Chondrocyte (in vitro differentiated cells): ENCODE results near the gene DLGAP4. TPM values are rescaled to one million over a fixed set of nuclear protein-coding genes. Genes with fewer than 3 reads are reported as not detected.
A peak's percentile ranks its signal among the peaks of the same experiment; 100 is the strongest.

Experiments used
- DNase-seq: peaks from one replicate; pipeline ENCODE4 v3.0.0; 2021; ENCODE audit warnings: mixed read lengths, low spot score
- H3K27ac Mint-ChIP-seq: one replicate; pipeline ENCODE4 v1.8.0; 2021; ENCODE audit warnings: mild to moderate bottlenecking, moderate library complexity, mixed read lengths; ENCODE audit not compliant: unreplicated experiment
- H3K27me3 Mint-ChIP-seq: 2 replicates; pipeline ENCODE4 v1.8.0; 2021; ENCODE audit warnings: low read depth, mixed read lengths
- H3K36me3 Mint-ChIP-seq: 2 replicates; pipeline ENCODE4 v1.8.0; 2021; ENCODE audit warnings: low read depth, mixed read lengths
- H3K4me1 Mint-ChIP-seq: 2 replicates; pipeline ENCODE4 v1.8.0; 2021; ENCODE audit warnings: low read depth, mild to moderate bottlenecking, mixed read lengths
- H3K4me3 Mint-ChIP-seq: one replicate; pipeline ENCODE4 v1.8.0; 2021; ENCODE audit warnings: mild to moderate bottlenecking, moderate library complexity, mixed read lengths; ENCODE audit not compliant: unreplicated experiment
- H3K9me3 Mint-ChIP-seq: 2 replicates; pipeline ENCODE4 v1.8.0; 2021; ENCODE audit warnings: low read depth, mixed read lengths
- CTCF ChIP-seq: fragments of 200-600 bp; sonication (generic); IDR thresholded peaks from 2 replicates; pipeline ENCODE4 v1.5.0; 2021; ENCODE audit warnings: antibody characterized with exemption, mild to moderate bottlenecking, moderate library complexity
- total RNA-seq: library from RNA; stranded (reverse); gene quantifications from 3 replicates; pipeline ENCODE4 v1.2.1, GENCODE V29; 2021

DLGAP4 gene
- total RNA-seq, 1 donor from 2014 or later: 161 TPM

- H3K9me3 Mint-ChIP-seq: peaks cover 15% of the 10 kb centered on the region
- H3K4me1 Mint-ChIP-seq: no peaks in the 10 kb centered on the region
- H3K27ac Mint-ChIP-seq: no peak overlapping the region
- peaks cover 2% of the 10 kb centered on the region for H3K36me3 Mint-ChIP-seq
- no peak for TF ChIP-seq CTCF
- peak; percentile 55 for DNase-seq
- H3K27me3 Mint-ChIP-seq: peaks cover 38% of the 10 kb centered on the region
- no peak overlapping the region for H3K4me3 Mint-ChIP-seq
Observed at GRCh38 chr20:36320261-36320897, 14.2 kb downstream of the DLGAP4 start.

GRCh38 chr20:36320898-36321695 lies 15.0 kb downstream of the DLGAP4 start:
- Mint-ChIP-seq H3K36me3 (peaks cover 2% of the 10 kb centered on the region), H3K27me3 (peaks cover 36% of the 10 kb centered on the region), H3K9me3 (peaks cover 20% of the 10 kb centered on the region), H3K4me1 (no peaks in the 10 kb centered on the region), H3K27ac (no peak overlapping the region), H3K4me3 (no peak overlapping the region)
- TF ChIP-seq CTCF: no peak
- peak; percentile 61 for DNase-seq

- TF ChIP-seq CTCF: no peak
- Mint-ChIP-seq H3K27me3 (peaks cover 32% of the 10 kb centered on the region), H3K27ac (no peak overlapping the region), H3K4me3 (no peak overlapping the region), H3K4me1 (no peaks in the 10 kb centered on the region), H3K9me3 (peaks cover 24% of the 10 kb centered on the region), H3K36me3 (peaks cover 2% of the 10 kb centered on the region)
- peak; percentile 52 for DNase-seq
Observed at GRCh38 chr20:36322131-36322530, 16.0 kb downstream of the DLGAP4 start.

GRCh38 chr20:36330091-36330490 lies 24.0 kb downstream of the DLGAP4 start:
- DNase-seq: no peak
- H3K4me1 Mint-ChIP-seq: no peaks in the 10 kb centered on the region
- peaks cover 2% of the 10 kb centered on the region for H3K36me3 Mint-ChIP-seq
- peaks cover 12% of the 10 kb centered on the region for H3K9me3 Mint-ChIP-seq
- TF ChIP-seq CTCF: no peak
- H3K27ac Mint-ChIP-seq: no peak overlapping the region
- H3K27me3 Mint-ChIP-seq: peaks cover 36% of the 10 kb centered on the region
- no peak overlapping the region for H3K4me3 Mint-ChIP-seq

GRCh38 chr20:36331209-36331608 lies 25.1 kb downstream of the DLGAP4 start:
- no peak overlapping the region for H3K27ac Mint-ChIP-seq
- H3K4me1 Mint-ChIP-seq: no peaks in the 10 kb centered on the region
- DNase-seq: no peak
- peaks cover 3% of the 10 kb centered on the region for H3K9me3 Mint-ChIP-seq
- H3K36me3 Mint-ChIP-seq: no peaks in the 10 kb centered on the region
- H3K27me3 Mint-ChIP-seq: peaks cover 47% of the 10 kb centered on the region
- no peak for TF ChIP-seq CTCF
- no peak overlapping the region for H3K4me3 Mint-ChIP-seq
